ENCODE data around the gene EFCAB5.

DNA sequence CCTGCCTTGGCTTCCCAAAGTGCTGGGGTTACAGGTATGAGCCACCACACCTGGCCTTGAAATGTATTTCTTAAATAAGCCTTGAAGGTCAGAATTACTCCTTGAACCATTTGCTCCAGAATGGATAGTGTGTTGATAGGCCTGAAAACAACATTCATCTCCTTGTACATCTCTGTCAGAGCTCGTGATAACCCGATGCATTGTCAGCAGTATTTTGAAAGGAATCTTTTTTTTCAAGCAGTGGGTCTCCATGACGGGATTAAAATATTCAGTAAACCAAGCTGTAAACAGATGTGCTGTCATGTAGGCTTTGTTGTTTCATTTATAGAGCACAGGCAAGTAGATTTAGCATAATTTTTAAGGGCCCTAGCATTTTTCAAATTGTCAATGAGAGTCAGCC lies 191.8 kb downstream of the EFCAB5 start:
- no peak for TF ChIP-seq EZH2 (IDR thresholded peaks at IDR 0.05; ENCODE audit: borderline replicate concordance, low read depth, low read length, severe bottlenecking)
- TF ChIP-seq, protein P1, sequence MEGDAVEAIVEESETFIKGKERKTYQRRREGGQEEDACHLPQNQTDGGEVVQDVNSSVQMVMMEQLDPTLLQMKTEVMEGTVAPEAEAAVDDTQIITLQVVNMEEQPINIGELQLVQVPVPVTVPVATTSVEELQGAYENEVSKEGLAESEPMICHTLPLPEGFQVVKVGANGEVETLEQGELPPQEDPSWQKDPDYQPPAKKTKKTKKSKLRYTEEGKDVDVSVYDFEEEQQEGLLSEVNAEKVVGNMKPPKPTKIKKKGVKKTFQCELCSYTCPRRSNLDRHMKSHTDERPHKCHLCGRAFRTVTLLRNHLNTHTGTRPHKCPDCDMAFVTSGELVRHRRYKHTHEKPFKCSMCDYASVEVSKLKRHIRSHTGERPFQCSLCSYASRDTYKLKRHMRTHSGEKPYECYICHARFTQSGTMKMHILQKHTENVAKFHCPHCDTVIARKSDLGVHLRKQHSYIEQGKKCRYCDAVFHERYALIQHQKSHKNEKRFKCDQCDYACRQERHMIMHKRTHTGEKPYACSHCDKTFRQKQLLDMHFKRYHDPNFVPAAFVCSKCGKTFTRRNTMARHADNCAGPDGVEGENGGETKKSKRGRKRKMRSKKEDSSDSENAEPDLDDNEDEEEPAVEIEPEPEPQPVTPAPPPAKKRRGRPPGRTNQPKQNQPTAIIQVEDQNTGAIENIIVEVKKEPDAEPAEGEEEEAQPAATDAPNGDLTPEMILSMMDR (IDR thresholded peaks at IDR 0.05; ENCODE audit: borderline replicate concordance, extremely low read depth, low read length, poor library complexity, severe bottlenecking): no peak

All from DND-41 (cell line).